HCT116 (cell line): ENCODE measurements around the gene MDP1. TPM values are rescaled to one million over a fixed set of nuclear protein-coding genes. Genes with fewer than 3 reads are reported as not detected.

Experiments used
- ATAC-seq: fragments of 200-7000 bp; cut with Tn5 transposase; 2 replicates; pipeline ENCODE4 v1.9.1; 2020; ENCODE audit warnings: mild to moderate bottlenecking, moderate library complexity
- BruUV-seq: library from RNA; stranded (reverse); fragments of 400-500 nt; replicated peaks from 2 replicates; lab custom pipeline; 2021; lab: Mats Ljungman, UMichigan
- CTCF ChIA-PET: fragments of 300-600 bp; sonication (Branson Sonifier 250); formaldehyde crosslinking; loops from one replicate; lab custom pipeline; 2021; ENCODE audit warnings: antibody characterized with exemption; lab: Charles Lee
- POLR2A ChIA-PET: fragments of 300-600, 350-600 bp; sonication (Branson Sonifier 250); formaldehyde crosslinking; loops from one replicate; lab custom pipeline; 2021; ENCODE audit warnings: antibody characterized with exemption; lab: Charles Lee
- RAD21 ChIA-PET, 2 experiments: fragments of 300-600 bp; sonication (Branson Sonifier 250); formaldehyde crosslinking; loops; one replicate each; lab custom pipeline; 2023; ENCODE audit warnings: low total read pairs in 2 of 2; ENCODE audit not compliant: uncharacterized antibody in 2 of 2, unreplicated experiment in 2 of 2, low non-redundant PET in 1 of 2; lab: Charles Lee
- DNase-seq: peaks from one replicate; pipeline ENCODE4 v3.0.0-alpha.2; 2010; ENCODE audit warnings: low read depth, low spot score
- H2AFZ ChIP-seq: fragments of 200-600 bp; shearing (Covaris generic), sonication (generic); 2 replicates; pipeline ENCODE4 v1.6.1; 2017; ENCODE audit warnings: low read depth, mixed run types, mixed read lengths, antibody characterized with exemption, low read length; ENCODE audit not compliant: poor library complexity, severe bottlenecking
- H3K27ac ChIP-seq: 2 replicates; pipeline ENCODE4 v1.5.1; 2012; ENCODE audit warnings: low read depth, low read length
- H3K27me3 ChIP-seq: fragments of 200-600 bp; sonication (generic); 2 replicates; pipeline ENCODE4 v1.6.1; 2016; ENCODE audit warnings: mixed run types, low read length, mixed read lengths; ENCODE audit not compliant: insufficient read depth
- H3K36me3 ChIP-seq, 2 experiments: fragments of 200-500 bp in 1 of 2; fragments of 200-600 bp in 1 of 2; sonication (Bioruptor generic) in 1 of 2; sonication (generic) in 1 of 2; 2 replicates each; pipeline versions ENCODE4 v1.5.1 to v1.6.1; 2014 to 2016; ENCODE audit warnings: low read length in 2 of 2, inconsistent platforms in 1 of 2, mixed read lengths in 1 of 2, mixed run types in 1 of 2; ENCODE audit not compliant: insufficient read depth in 2 of 2, control insufficient read depth in 1 of 2
- H3K4me1 ChIP-seq, 2 experiments: fragments of 200-600 bp in 1 of 2; sonication (generic) in 1 of 2; 2 replicates each; pipeline versions ENCODE4 v1.5.1 to v1.6.1; 2012 to 2017; ENCODE audit warnings: low read length in 2 of 2, inconsistent platforms in 1 of 2, mild to moderate bottlenecking in 1 of 2, mixed read lengths in 1 of 2, mixed run types in 1 of 2, moderate library complexity in 1 of 2; ENCODE audit not compliant: insufficient read depth in 2 of 2, control insufficient read depth in 1 of 2
- H3K4me2 ChIP-seq: fragments of 200-600 bp; sonication (generic); 2 replicates; pipeline ENCODE4 v1.6.1; 2017; ENCODE audit warnings: mixed run types, low read length, mixed read lengths
- H3K4me3 ChIP-seq, 2 experiments: fragments of 200-600 bp in 1 of 2; sonication (generic) in 1 of 2; replicated peaks in 1 of 2; 2 replicates each; pipeline ENCODE4 v1.5.1; 2011 to 2016; ENCODE audit warnings: low read length in 2 of 2, control low read depth in 1 of 2, low read depth in 1 of 2, mild to moderate bottlenecking in 1 of 2, mixed read lengths in 1 of 2, mixed run types in 1 of 2
- H3K79me2 ChIP-seq: fragments of 200-600 bp; sonication (generic); 2 replicates; pipeline ENCODE4 v1.6.1; 2017; ENCODE audit warnings: mild to moderate bottlenecking, mixed run types, low read length, moderate library complexity, mixed read lengths; ENCODE audit not compliant: insufficient read depth
- H3K9ac ChIP-seq: fragments of 200-600 bp; sonication (generic); 2 replicates; pipeline ENCODE4 v1.6.1; 2016; ENCODE audit warnings: low read length, mixed read lengths
- H3K9me2 ChIP-seq: fragments of 200-600 bp; sonication (generic), shearing (Covaris generic); 2 replicates; pipeline ENCODE4 v1.6.1; 2017; ENCODE audit warnings: mixed run types, mild to moderate bottlenecking, moderate library complexity; ENCODE audit not compliant: insufficient read depth
- H3K9me3 ChIP-seq, 2 experiments: fragments of 200-500 bp in 1 of 2; fragments of 200-600 bp in 1 of 2; sonication (Bioruptor generic) in 1 of 2; sonication (generic) in 1 of 2; 2 replicates each; pipeline ENCODE4 v1.6.1; 2014 to 2017; ENCODE audit warnings: low read length in 2 of 2, mixed read lengths in 2 of 2, inconsistent platforms in 1 of 2, low read depth in 1 of 2, mild to moderate bottlenecking in 1 of 2, mixed run types in 1 of 2, moderate library complexity in 1 of 2; ENCODE audit not compliant: control insufficient read depth in 1 of 2, insufficient read depth in 1 of 2
- H4K20me1 ChIP-seq: fragments of 200-600 bp; sonication (generic), shearing (Covaris generic); 2 replicates; pipeline ENCODE4 v1.6.1; 2017; ENCODE audit warnings: mixed run types, mild to moderate bottlenecking, moderate library complexity; ENCODE audit not compliant: insufficient read depth
- ATF3 ChIP-seq: IDR thresholded peaks from 2 replicates; pipeline ENCODE4 v1.6.1; 2012
- CBX3 ChIP-seq: IDR thresholded peaks from 2 replicates; pipeline ENCODE4 v1.6.1; 2012; ENCODE audit warnings: low read depth
- CTCF ChIP-seq, 3 experiments: fragments of 200-600 bp in 1 of 3; sonication (generic) in 1 of 3; IDR thresholded peaks in 2 of 3; conservative IDR thresholded peaks in 1 of 3; 2 replicates each; pipeline ENCODE4 v1.5.1; 2012 to 2017; ENCODE audit warnings: low read depth in 2 of 3, low read length in 2 of 3, antibody characterized with exemption in 1 of 3, borderline replicate concordance in 1 of 3, control low read depth in 1 of 3, mild to moderate bottlenecking in 1 of 3, mixed read lengths in 1 of 3, mixed run types in 1 of 3, moderate library complexity in 1 of 3; ENCODE audit not compliant: insufficient read depth in 1 of 3
- ELF1 ChIP-seq: IDR thresholded peaks from 2 replicates; pipeline ENCODE4 v1.6.1; 2012; ENCODE audit warnings: low read depth, borderline replicate concordance
- EZH2 ChIP-seq: fragments of 200-600 bp; sonication (generic); IDR thresholded peaks from 2 replicates; pipeline ENCODE4 v1.6.1; 2017; ENCODE audit warnings: antibody characterized with exemption, mixed run types
- EZH2phosphoT487 ChIP-seq: fragments of 200-600 bp; IDR thresholded peaks from 2 replicates; pipeline ENCODE4 v1.6.1; 2018; ENCODE audit warnings: antibody characterized with exemption, borderline replicate concordance
- JUND ChIP-seq: IDR thresholded peaks from 2 replicates; pipeline ENCODE4 v1.6.1; 2012
- POLR2AphosphoS5 ChIP-seq: IDR thresholded peaks from 2 replicates; pipeline ENCODE4 v1.6.1; 2011; ENCODE audit warnings: mild to moderate bottlenecking, low read depth, low read length, moderate library complexity
- RAD21 ChIP-seq: IDR thresholded peaks from 2 replicates; pipeline ENCODE4 v1.6.1; 2012; ENCODE audit warnings: low read depth, mild to moderate bottlenecking
- SIN3A ChIP-seq: IDR thresholded peaks from 2 replicates; pipeline ENCODE4 v1.6.1; 2012; ENCODE audit warnings: low read depth
- SP1 ChIP-seq: IDR thresholded peaks from 2 replicates; pipeline ENCODE4 v1.6.1; 2012; ENCODE audit warnings: low read depth
- SRF ChIP-seq: IDR thresholded peaks from 2 replicates; pipeline ENCODE4 v1.6.1; 2012; ENCODE audit warnings: low read depth
- YY1 ChIP-seq: IDR thresholded peaks from 2 replicates; pipeline ENCODE4 v1.6.1; 2011; ENCODE audit warnings: low read length, low read depth, moderate library complexity, mild to moderate bottlenecking; ENCODE audit not compliant: insufficient replicate concordance; ENCODE audit errors: extremely low read depth
- ZFX ChIP-seq: fragments of 450-650 bp; IDR thresholded peaks from 2 replicates; pipeline ENCODE4 v1.6.1; 2017
- intact Hi-C: fragments of 100-400 bp; cut with micrococcal nuclease; formaldehyde crosslinking; loops from 2 replicates; pipeline ENCODE4 v1.10.0; 2022
- total RNA-seq: library from RNA; stranded (reverse); gene quantifications from one replicate; pipeline ENCODE4 v1.2.1, GENCODE V29; 2021; ENCODE audit not compliant: unreplicated experiment
- TF ChIP-seq, protein P1 (sequence below): IDR thresholded peaks from 2 replicates; pipeline ENCODE4 v1.6.1; 2012; ENCODE audit warnings: low read depth
- TF ChIP-seq, protein P2 (sequence below): IDR thresholded peaks from 2 replicates; pipeline ENCODE4 v1.6.1; 2012

Gene MDP1
- total RNA-seq, 1 experiment from 2014 or later, result 15.9 TPM

GRCh38 chr14:24238123-24238522, 22.3 kb upstream of the MDP1 start:
- TF ChIP-seq EZH2phosphoT487, result no peak
- TF ChIP-seq SIN3A, result no peak
- no peak for TF ChIP-seq ATF3
- no peak for TF ChIP-seq EZH2
- TF ChIP-seq, protein P1, sequence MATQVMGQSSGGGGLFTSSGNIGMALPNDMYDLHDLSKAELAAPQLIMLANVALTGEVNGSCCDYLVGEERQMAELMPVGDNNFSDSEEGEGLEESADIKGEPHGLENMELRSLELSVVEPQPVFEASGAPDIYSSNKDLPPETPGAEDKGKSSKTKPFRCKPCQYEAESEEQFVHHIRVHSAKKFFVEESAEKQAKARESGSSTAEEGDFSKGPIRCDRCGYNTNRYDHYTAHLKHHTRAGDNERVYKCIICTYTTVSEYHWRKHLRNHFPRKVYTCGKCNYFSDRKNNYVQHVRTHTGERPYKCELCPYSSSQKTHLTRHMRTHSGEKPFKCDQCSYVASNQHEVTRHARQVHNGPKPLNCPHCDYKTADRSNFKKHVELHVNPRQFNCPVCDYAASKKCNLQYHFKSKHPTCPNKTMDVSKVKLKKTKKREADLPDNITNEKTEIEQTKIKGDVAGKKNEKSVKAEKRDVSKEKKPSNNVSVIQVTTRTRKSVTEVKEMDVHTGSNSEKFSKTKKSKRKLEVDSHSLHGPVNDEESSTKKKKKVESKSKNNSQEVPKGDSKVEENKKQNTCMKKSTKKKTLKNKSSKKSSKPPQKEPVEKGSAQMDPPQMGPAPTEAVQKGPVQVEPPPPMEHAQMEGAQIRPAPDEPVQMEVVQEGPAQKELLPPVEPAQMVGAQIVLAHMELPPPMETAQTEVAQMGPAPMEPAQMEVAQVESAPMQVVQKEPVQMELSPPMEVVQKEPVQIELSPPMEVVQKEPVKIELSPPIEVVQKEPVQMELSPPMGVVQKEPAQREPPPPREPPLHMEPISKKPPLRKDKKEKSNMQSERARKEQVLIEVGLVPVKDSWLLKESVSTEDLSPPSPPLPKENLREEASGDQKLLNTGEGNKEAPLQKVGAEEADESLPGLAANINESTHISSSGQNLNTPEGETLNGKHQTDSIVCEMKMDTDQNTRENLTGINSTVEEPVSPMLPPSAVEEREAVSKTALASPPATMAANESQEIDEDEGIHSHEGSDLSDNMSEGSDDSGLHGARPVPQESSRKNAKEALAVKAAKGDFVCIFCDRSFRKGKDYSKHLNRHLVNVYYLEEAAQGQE, result no peak
- TF ChIP-seq SP1, result no peak
- TF ChIP-seq CTCF (IDR thresholded peaks at IDR 0.05 in 2 of 3, conservative IDR thresholded peaks at IDR 0.05 in 1 of 3; ENCODE audit: borderline replicate concordance in 1 of 3, insufficient read depth in 1 of 3, low read depth in 2 of 3, low read length in 2 of 3), result no peak
- TF ChIP-seq, protein P2, sequence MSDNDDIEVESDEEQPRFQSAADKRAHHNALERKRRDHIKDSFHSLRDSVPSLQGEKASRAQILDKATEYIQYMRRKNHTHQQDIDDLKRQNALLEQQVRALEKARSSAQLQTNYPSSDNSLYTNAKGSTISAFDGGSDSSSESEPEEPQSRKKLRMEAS, result no peak
- TF ChIP-seq JUND, result no peak
- no peak for TF ChIP-seq YY1
- TF ChIP-seq RAD21, result no peak
- TF ChIP-seq CBX3, result no peak
- no peak for TF ChIP-seq ZFX
- TF ChIP-seq SRF, result no peak
- TF ChIP-seq ELF1, result no peak
- no peak for TF ChIP-seq POLR2AphosphoS5
- Histone ChIP-seq H3K4me1 (peaks cover 11 to 41% of the 10 kb centered on the region in 2 experiments), H3K9ac (no peak overlapping the region), H3K9me3 (no peaks in the 10 kb centered on the region), H3K4me3 (no peak overlapping the region), H3K36me3 (peaks cover 45 to 59% of the 10 kb centered on the region in 2 experiments; a peak in 3 of 4 replicates), H3K4me2 (no peak overlapping the region), H2AFZ (no peak overlapping the region), H3K79me2 (peaks cover 42% of the 10 kb centered on the region), H3K27me3 (no peaks in the 10 kb centered on the region), H3K9me2 (no peaks in the 10 kb centered on the region), H3K27ac (no peak overlapping the region), H4K20me1 (no peaks in the 10 kb centered on the region)
- ATAC-seq, result no peak
- CTCF ChIA-PET, result interaction anchor here (0.9 to 1.1 kb wide), 2 partner anchors 33 to 193 kb away, joined by 3 read pairs; partner anchors contain the start of gene RABGGTA
- RAD21 ChIA-PET, result no interaction called here
- POLR2A ChIA-PET, result interaction anchor here (1.1 kb wide), 1 partner anchor 33 kb away, joined by 3 read pairs; the partner anchor contains the start of gene RABGGTA
- DNase-seq, result no peak
- BruUV-seq, result no TSS peak
- intact Hi-C loops, result no loop called here
